SHP77 (cell line): ENCODE results near the gene HIGD1A.

Source experiments
- DNase-seq, 2 experiments: peaks; one replicate each; lab custom pipeline; 2025; lab: John Stamatoyannopoulos, UW

Gene HIGD1A

GRCh38 chr3:42804106-42804830 is at the start of gene HIGD1A:
HIGD1A (minus strand) TSS chr3:42804490; CDS start chr3:42794253, 10,237 bp downstream.
- peak; percentile 96 to 98 for DNase-seq

GRCh38 chr3:42853739-42854302 is 49.5 kb upstream of the HIGD1A start:
- DNase-seq = peak; percentile 87 to 91

- no peak for DNase-seq
Measured at GRCh38 chr3:42853056-42853455, 48.8 kb upstream of the HIGD1A start.

GRCh38 chr3:42852441-42852840 is 48.2 kb upstream of the HIGD1A start:
- DNase-seq = no peak

- DNase-seq = no peak
Measured at GRCh38 chr3:42851228-42851834, 47.0 kb upstream of the HIGD1A start.

- no peak for DNase-seq
Measured at GRCh38 chr3:42850263-42850662, 46.0 kb upstream of the HIGD1A start.

- no peak for DNase-seq
Measured at GRCh38 chr3:42849017-42849416, 44.7 kb upstream of the HIGD1A start.

- peak in 1 of 2 experiments; percentile 61 for DNase-seq
Measured at GRCh38 chr3:42847731-42848130, 43.4 kb upstream of the HIGD1A start.

GRCh38 chr3:42846685-42847522 is 42.6 kb upstream of the HIGD1A start:
- no peak for DNase-seq

- DNase-seq = no peak
Measured at GRCh38 chr3:42844815-42845214, 40.5 kb upstream of the HIGD1A start.

GRCh38 chr3:42844412-42844713 is 40.1 kb upstream of the HIGD1A start:
- DNase-seq = no peak

- no peak for DNase-seq
Measured at GRCh38 chr3:42843713-42844411, 39.6 kb upstream of the HIGD1A start.

GRCh38 chr3:42841332-42841731 is 37.0 kb upstream of the HIGD1A start:
- no peak for DNase-seq

GRCh38 chr3:42839616-42840015 is 35.3 kb upstream of the HIGD1A start:
- DNase-seq = peak; percentile 75 to 81

GRCh38 chr3:42838571-42838970 is 34.3 kb upstream of the HIGD1A start:
- DNase-seq = no peak

GRCh38 chr3:42836150-42837123 is 32.1 kb upstream of the HIGD1A start:
- DNase-seq = no peak

- peak; percentile 76 to 84 for DNase-seq
Measured at GRCh38 chr3:42831321-42831713, 27.0 kb upstream of the HIGD1A start.

GRCh38 chr3:42830437-42831320 is 26.4 kb upstream of the HIGD1A start:
- DNase-seq = peak; percentile 58 to 62

- no peak for DNase-seq
Measured at GRCh38 chr3:42829628-42830436, 25.5 kb upstream of the HIGD1A start.
